NT2/D1 (cell line): Measurements from ENCODE around the gene PIP5K1C.

Experiments used
- SUZ12 ChIP-seq: IDR thresholded peaks from 2 replicates; pipeline ENCODE4 v1.6.1; 2011; ENCODE audit not compliant: insufficient read length, insufficient read depth; ENCODE audit errors: extremely low read depth
- YY1 ChIP-seq: IDR thresholded peaks from 2 replicates; pipeline ENCODE4 v1.6.1; 2011; ENCODE audit not compliant: insufficient read length, insufficient read depth

DNA sequence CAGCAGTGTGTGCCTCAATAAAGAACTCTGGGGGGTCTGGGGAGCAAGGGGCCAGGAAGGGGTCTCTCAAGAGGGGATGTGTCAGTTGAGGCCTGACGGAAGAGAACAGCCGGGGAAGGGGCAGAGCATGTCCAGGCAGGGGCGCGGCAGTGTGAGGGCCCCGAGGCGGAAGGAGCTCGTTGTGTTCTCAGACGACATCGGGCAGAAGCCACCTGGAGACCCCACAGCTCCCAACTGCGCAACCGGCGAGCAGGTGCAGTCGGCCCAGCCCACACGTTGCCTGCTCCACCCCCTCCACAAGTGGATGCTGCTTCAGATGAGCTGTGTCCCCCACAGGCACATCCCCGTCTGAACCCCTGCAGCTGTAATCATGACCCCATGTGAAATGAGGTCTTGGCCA is 78.6 kb downstream of the PIP5K1C start:
- TF ChIP-seq YY1 (no peak), SUZ12 (no peak)
